Dedifferentiated amniotic fluid mesenchymal stem cell (primary cell): Measurements from ENCODE around the gene TLX1.
A peak's percentile ranks its signal among the peaks of the same experiment; 100 is the strongest.

Experiments used
- DNase-seq: peaks from one replicate; pipeline ENCODE4 v3.0.0-alpha.2; 2016; ENCODE audit errors: extremely low spot score

TLX1 gene

DNA sequence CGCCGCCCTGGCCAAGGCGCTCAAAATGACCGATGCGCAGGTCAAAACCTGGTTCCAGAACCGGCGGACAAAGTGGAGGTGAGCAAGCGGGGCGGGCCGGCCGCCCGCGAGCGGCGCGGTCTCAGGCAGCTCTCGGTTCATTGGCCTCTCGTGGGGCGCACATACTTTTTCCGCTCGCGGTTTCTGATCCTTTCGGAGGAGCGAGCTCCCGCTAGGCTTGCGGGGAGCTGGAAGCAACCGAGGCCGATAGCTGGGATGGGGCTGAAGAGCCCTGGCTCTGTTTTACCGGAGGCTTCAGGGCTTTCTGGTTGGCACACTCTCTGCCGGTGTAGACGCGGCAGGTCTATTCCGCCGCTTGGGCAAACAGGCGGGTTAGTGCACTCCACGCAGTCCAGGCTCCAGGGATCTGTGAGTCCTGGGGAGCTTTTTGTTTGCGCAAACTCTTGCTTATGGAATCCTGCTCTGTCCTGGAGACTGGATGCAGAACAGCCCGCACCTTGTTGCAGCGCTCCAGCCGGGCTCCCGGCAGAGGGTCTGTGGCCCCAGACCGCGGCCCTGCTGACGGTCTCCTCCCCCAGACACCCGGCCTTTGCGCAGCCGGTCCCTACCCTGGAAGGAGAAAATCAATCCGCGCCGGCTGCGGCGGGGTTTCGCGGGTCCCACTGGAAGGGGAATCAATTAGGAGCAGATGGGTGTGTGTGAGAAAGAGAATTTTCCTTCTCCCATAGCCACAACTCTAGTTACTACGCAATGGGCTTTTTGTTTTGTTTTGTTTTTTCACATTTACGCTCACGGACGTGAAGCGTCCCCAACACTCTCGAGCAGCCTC is 3.4 kb downstream of the TLX1 start:
- no peak for DNase-seq

DNA sequence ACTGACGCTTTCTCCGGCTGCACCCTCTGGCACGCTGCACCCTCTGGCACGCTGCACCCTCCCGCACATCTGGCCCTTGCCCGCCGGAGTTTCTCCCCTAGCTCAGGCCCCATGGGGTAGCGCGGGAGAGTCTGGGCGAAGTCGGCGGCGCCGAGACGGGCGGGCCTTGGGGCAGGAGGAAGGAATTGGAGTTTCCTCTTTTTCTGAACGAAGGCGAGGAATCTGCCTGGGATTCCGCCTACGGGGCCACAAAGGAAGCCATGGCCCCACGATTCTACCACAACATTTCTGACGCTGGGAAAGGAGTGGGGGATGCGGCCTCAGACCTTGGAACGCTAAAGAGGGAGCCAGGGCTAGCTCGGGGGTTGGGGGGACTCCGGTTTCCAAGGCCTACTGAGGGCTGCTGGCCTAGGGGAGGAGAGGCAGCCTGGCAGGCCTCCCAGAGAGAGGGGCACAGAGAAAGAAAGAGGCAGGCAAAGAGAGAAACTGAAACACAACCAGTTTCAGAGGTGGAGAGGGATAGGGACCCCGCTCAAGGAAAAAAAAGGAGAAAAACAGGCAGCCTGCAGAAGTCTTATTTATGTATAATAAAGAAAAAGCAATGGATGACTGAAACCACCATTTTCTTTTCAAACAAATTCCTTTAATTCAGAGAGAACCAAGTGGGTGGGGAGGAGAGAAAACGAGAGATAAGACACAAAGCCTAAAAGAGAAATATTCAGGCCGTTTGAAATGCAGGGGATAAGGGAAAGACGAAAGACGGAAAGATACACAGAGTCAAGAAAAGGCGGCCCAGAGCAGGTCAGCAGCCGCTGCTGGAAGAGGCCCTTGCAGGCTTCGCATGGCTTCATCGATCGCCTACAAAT is 4.3 kb downstream of the TLX1 start:
- no peak for DNase-seq

DNA sequence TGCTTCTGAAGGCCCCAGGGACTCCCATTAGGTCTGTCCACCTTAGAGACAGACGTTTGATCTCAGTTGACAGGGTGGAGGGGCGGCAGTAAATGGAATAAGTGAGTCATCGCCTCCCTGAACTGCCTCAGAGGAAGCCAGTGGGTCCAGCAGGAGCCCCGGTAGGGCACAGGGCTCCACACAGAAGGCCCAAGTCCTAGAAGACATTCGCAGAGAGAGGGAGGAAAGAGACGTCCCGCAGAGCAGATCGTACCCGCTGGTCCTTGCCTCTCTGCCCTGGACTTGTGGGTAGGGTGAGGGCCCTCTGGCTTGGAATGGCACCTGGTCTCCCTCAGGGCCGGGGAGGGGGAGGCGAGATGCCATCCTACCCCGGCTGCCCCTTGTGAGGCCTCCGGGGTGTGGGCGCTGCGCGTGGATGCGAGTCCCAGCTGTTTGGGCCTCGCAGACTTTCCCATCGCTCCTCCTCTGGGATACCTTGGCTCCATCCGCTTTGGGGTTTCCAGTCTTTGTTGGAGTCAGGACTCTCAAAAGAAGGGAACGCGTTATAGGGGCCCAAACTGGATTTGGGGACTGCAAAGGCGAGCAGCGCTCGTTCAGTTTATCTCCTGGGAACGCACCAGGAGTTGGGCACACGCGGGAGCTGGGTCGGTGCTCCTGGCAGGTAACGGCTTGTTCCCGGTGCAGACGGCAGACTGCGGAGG is 5.1 kb downstream of the TLX1 start:
- no peak for DNase-seq

DNA sequence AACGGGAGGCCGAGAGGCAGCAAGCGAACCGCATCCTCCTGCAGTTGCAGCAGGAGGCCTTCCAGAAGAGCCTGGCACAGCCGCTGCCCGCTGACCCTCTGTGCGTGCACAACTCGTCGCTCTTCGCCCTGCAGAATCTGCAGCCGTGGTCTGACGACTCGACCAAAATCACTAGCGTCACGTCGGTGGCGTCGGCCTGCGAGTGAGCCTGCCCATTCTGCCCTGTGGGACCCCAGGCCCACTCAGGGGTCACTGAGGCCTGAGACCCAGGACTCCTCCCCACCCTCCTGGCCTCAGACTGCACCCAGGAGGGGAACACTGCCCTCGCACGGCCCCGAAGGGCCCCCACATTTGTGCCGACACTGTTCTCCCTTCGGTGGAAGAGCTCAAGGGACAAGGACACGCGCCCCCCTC is 5.6 kb downstream of the TLX1 start:
- no peak for DNase-seq

DNA sequence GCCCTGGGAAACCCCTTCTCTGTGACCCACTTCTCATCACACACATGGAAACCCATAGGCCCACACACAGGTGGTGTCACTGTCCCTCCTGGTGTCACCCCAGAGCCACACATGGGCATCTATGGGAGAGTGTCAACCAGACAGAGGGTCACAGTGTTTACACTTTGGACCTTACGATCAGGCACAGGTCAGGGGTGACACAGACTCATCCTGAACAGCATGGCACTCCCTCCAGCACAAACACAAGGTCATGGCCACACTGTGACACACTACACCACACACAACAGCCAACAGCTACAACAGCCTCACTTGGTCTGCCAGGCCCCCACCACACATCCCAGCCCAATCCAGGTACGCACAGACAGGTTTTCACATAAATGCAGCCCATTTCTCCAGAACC is 6.2 kb downstream of the TLX1 start:
- DNase-seq: no peak

DNA sequence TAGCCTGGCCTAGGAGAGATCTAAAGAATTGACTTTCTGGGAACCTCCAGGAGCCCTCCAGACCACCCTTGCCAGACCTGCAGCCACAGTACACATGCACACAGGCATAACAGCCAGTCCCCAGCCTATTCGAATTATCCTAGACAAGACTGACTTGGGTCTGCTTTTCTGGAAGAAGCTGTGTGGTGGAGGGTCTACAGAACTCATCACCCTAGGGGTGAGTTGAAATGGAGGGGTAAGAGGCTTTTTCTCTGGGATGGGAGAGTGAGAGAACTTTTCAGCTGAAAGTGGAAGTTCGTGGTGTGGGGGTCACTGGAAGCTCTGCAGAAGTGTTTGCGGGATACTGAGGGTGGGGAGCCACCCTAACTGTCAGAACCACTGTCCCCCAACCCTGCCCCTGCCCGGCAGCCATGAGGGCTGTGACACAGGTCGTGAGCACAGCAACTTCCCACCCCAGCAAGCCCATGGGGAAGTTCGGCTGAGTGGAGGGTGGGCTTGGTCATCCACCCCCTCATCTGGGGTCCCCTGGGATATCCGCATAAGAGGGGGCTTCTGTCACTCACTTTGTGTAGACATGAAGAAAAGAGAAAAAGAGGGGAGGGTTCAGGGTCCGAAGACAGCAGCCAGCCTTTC is 7.8 kb downstream of the TLX1 start:
- DNase-seq: no peak

DNA sequence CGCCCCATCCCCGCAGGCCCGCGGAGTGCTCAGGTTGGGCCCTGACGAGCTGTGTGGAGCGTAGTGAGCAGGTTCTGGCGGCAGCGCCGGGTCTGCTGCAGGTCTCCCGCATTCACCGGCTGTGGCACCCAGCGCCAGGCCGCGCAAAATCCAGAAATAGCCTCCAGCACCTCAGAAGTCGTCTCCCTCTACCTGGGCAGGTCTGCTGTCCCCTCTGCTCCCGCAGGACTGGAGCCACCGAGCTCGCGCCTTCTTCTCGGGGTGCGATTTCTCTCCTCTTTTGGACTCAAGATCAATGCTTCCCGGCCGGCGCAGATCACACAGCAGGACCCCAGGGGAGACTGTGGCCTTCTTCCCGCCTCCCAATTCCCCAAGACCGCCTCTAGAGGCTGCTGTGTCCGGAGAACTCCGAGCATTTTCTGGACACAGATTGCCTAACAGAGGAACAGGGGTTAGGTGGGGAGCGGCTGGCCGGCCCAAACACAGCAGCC is 8.4 kb downstream of the TLX1 start:
- no peak for DNase-seq

DNA sequence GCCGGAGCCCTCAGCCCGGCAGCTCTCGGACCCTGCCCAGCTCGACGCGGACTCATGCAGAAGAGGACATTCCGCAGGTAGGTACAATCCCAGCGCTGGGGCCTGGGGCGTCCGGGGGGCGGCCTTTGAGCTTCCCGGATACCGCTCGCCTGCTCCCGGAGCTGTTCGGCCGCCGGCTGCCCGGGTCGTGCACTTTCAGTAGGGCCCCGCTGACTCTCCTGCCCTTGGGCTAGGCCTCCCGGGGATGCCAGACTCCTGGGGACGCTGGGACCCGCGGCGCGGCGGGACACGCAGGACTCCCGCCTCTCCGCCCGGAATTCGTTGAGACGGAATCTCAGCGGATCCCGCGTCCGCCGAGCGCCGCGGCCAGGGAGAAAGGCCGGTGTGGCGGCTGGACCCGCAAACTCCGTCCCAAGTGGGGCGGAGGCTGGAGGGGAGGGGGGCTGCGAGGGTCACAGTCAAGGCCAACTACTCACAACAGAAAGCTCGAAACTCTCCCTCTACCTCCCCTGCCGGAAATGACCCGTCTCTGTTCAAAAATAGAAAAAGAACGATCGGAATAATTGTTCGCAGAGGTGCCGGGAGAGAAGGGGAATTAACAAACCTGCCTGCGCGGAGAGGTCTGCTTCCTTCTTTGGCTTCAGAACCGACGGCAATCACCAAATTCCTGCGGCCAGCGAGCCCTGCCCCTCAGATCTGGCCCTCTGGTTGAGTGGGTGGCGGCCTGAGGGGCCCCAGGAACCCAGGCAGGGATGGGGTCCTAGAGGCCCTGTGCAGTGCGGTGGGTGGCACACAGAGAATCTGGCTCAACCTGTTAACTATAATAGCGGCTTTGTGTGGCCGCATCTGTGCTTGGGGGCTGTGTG is 9.2 kb downstream of the TLX1 start:
- no peak for DNase-seq

DNA sequence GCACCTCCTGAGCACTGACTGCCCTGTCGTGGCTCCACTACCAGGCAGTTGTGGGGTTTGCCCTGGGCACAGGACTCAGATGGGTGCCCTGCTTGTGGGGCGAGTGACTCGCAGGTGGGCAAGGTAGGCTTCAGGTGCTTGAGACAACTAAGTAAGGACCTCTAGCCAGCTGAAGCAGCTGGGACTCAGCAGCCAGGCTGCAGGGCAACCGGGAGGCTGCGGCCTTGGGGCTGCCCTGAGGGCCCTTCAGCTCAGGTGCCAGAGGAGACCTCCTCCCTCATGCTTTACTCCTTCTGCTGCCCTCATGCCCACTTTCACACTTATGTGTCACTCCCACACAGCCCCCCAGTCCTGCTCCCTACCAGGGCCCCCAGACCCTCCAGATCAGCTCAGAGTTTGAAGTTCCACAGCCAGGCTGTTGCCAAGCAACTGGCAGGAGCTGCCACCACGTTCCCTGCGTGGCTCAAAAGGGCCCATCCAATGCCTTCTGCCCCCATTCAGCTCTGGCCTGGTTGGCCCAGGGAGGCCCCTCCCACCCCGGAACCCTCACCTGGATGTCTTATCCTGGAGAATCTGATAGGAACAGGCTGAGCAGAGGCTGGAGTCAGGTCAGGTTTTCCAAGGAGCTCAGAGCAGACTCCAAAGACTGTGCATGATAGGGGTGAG is 10.0 kb downstream of the TLX1 start:
- no peak for DNase-seq

DNA sequence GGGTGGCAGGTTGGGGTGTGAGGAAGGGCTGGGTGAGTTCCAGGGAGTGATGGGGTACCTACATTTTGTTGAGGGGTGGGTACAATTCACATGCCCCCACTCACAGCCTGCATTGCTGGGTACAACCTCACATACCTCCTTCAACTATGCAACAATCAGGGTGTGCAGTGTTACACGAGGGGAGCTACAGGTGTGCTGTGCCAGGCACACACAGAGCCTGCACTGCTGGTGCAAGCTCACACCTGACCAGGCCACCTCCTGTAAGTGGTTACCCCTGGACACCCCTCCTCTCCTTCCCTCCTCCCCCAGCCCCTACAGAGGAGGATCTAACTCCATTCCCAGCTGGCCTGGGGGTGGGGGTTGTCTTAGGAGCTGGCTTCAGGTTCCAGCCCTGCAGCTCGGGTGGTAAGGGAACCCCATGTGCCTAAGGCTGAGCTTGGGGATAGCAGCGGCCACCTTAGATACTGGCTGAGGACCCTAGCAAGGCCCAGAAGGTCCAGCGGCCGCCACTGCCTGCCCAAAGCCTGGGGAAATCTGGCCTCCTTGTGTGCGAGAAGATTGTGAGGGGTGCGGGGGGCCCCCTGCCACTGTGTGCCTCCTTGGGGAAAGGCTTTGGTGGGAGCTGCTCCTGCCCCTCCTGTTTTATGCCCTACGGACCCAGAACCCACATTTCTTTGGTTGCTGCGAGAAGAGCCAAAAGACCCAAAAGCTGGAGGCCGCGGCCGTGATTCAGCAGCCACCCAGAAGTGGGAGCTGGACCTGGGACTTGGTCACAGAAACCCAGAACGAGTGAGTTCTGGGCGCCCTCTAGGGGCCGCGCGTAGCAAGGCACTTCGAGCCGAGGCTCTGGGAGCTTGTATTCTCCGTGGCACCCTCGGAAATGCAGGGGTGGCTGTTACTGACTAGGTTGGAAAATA is 10.8 kb downstream of the TLX1 start:
- peak; percentile 73 for DNase-seq

DNA sequence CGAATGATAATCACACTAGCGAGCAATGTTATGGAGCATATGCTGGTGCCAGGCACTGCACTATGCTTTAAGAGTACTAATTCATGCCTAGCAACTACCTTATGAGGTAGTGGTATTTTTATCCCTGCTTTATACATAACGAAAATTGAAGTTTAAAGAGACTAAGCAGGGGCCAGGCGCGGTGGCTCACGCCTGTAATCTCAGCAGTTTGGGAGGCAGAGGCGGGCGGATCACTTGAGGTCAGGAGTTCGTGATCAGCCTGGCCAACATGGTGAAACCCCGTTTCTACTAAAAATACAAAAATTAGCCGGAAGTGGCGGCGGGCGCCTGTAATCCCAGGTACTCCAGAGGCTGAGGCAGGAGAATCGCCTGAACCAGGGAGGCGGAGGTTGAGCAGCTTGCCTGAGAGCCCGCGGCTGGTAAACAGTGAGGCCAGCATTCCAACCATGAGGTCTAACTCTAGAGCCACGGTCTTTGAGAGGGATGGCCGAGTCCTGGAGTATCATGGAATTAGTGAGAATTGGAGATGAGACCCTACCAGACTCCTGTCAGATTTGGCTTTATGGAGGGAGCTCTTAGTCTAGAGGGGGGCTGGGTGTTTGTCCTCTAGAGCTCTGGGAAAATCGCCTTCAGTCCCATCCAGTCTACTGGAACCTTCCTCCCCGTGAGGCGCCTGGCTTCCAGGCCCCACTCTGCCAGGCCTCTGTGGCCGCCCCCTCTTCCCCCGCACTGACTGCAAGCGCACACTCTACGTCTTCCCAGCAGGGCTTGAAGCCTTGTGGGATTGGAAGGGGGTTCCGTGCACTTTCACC is 11.6 kb downstream of the TLX1 start:
- no peak for DNase-seq

DNA sequence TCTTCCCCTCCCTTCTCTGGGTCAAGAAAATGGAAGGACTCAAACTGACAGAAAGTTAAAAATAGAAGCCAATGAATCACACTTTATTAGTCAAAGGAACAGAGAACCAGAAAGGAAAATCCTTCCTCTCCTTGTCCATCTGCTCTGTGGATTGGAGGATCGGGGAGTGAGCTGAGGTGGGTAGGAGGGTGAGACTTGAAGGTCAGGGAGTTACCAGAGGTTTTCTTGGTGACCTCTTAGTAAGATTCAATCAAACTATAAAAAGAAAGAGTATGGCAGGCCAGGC is 12.2 kb downstream of the TLX1 start:
- no peak for DNase-seq

DNA sequence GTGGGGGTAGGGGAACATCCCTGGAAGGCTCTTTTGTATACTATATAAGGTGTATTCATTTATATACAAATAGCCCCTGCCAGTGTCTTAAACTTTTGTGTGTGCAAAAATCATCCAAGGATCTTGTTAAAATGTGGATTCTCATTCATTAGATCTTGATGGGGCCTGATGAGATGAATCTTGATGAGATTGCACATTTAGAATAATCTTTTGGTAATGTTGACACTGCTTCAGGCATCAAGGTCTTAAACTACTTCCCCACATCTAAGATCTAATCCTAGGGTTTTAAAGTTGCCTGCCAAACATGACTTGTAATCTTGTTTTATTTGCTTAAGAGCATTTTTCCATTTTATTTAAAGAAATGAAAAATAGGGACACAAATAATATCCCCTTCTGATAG is 13.0 kb downstream of the TLX1 start:
- DNase-seq: no peak

DNA sequence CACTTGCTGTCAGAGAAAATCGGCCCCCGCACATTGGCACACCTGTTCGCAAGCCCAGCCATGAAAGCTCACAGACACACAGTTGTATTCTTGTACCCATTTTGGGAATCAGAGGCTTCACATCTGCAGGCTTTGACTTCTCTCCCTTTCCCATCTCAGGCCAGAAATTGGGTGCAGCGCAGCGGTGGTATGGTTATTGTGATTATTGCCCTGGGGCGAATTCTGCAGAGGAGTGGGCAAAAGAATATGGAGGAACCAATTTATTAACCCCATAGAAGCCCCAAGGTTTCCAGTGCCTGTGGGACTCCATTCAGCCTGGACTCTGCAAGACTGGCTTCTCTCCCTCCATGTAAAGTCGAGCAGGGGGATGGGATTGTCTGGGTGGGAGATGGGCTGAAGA is 14.0 kb downstream of the TLX1 start:
- no peak for DNase-seq

DNA sequence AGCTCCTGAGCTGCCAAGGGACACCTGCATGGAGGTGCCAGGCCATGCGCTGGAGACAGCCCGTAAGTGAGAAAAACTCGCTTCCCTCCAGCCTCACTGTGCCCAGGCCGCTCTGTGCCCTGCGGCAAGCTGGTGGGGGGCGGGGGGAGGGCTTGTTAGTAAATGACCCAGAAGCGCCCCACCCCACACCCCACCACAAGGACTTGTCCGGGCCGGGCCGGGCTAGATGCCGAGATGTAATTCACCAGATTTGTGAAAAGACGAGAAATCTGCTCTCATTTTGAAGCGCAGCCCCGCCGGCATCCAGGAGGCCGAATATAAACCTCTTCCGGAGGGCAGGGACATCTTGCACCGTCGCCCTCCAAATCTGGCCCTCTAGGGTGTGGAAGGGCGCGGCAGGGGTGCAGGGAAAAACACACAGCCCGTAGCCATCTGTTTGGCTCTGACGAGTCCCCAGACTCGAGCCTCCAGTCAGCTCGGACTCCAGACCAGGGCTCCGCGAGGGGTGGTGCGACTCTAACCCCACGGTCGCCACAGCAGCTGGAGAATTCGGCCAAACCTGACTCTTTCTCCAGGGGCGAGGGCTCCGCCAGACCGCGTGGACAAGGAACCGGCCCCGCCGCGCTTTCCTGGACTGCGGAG is 14.8 kb downstream of the TLX1 start:
- DNase-seq: no peak

DNA sequence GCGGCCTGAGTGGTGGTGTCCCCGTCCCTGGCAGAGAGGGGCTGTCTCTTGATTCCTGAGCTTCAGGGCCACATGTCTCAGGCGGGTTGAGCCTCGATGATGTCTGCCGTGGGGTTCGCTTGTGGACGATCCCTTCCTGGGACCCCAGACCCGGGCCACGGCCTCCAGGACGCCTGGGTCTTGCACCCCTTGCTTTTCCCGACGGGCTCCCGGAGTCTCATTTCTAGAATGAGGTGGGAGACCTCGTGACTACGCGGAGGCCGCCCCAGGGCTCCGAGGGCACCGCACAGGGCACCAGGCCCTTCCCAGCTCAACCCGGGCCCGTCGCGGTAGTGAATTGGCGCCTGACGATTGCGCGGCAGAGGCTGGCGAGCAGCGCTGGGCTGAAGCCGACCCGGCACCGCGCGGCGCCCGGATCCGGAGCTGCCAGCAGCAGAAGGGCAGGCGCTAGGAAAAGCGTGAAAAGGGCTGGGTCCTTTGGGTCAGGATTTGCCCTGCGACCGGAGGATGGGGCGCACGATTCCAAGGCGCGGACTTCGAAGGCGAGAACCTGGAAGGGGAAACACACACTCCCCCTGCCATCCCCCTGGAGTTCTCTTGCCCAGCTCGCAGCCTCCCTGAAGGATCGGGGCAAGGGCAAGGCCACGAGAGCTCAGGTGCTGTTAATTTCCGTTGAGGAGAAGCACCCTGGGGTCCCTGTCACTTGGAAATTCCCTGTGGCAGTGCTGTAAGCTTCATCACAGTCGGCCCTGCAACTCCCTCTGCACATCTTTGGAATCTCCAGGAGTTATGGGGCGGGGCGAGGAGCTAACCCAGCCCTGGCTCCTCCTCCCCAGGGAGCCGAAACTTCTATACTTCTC is 15.5 kb downstream of the TLX1 start:
- DNase-seq: no peak

DNA sequence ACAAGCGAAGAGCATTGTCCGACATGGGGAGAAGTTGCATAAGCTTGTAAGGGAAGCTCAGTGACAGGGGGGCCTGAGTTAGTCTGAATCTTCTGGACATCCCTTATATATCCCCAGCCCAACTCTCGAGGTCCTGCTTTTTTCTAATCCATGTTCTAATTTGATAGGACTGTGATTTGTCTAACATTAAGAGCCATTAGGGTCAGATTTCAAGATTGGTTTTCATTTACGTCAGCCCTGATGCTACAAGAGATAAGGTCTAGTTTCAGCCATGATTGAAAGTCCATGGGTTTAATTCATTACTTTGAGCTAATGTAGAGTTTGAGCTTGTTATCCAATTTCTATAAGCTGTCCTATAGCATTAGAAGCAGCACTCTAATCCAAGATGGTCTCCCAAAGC is 20.3 kb downstream of the TLX1 start:
- DNase-seq: no peak
